ENCODE data around the gene CAMK2N2.

- TF ChIP-seq CTCF (IDR thresholded peaks at IDR 0.05): no peak
- no peak for TF ChIP-seq POLR2A (IDR thresholded peaks at IDR 0.05)
Observed at GRCh38 chr3:184262764-184263179, 1.4 kb upstream of the CAMK2N2 start.

All from right lobe of liver (tissue), 4 donors.